Stimulated activated CD4-positive, alpha-beta T cell treated with anti-CD3 and anti-CD28 coated beads, Interleukin-4, amount 100 ng/mL, for 48 hours (primary cell): ENCODE measurements around the gene CYP2W1.

Source experiments
- DNase-seq, 2 donors: peaks; one replicate each; pipeline ENCODE4 v3.0.0-alpha.2; 2020; ENCODE audit warnings: low read depth in 2 of 2

The CYP2W1 gene

GRCh38 chr7:982511-983003, 424 bp upstream of the CYP2W1 start:
- no peak for DNase-seq

GRCh38 chr7:983616-984071, 663 bp downstream of the CYP2W1 start:
- DNase-seq = no peak

- no peak for DNase-seq
These were observed 1.6 kb downstream of the CYP2W1 start for GRCh38 chr7:984361-985126.

GRCh38 chr7:985127-985416, 2.1 kb downstream of the CYP2W1 start:
- DNase-seq = no peak

GRCh38 chr7:985915-986741, 3.1 kb downstream of the CYP2W1 start:
- DNase-seq = no peak

GRCh38 chr7:986766-987751, 4.1 kb downstream of the CYP2W1 start:
- DNase-seq = no peak

GRCh38 chr7:987909-988308, 4.9 kb downstream of the CYP2W1 start:
- DNase-seq = no peak

GRCh38 chr7:988426-988911, 5.5 kb downstream of the CYP2W1 start:
- DNase-seq = no peak

GRCh38 chr7:988963-989529, 6.1 kb downstream of the CYP2W1 start:
- DNase-seq = no peak

- DNase-seq = no peak
These were observed 7.5 kb downstream of the CYP2W1 start for GRCh38 chr7:990352-990932.

- no peak for DNase-seq
These were observed 8.2 kb downstream of the CYP2W1 start for GRCh38 chr7:990933-991728.

GRCh38 chr7:991729-992656, 9.0 kb downstream of the CYP2W1 start:
- no peak for DNase-seq

GRCh38 chr7:992709-993607, 10.0 kb downstream of the CYP2W1 start:
- peak; percentile 95 for DNase-seq

- DNase-seq = no peak
These were observed 11.8 kb downstream of the CYP2W1 start for GRCh38 chr7:994592-995308.

GRCh38 chr7:995571-995970, 12.6 kb downstream of the CYP2W1 start:
- no peak for DNase-seq

GRCh38 chr7:996079-996872, 13.3 kb downstream of the CYP2W1 start:
- DNase-seq = no peak
